Nephron progenitor cell (in vitro differentiated cells): Measurements from ENCODE around the gene CDH20.

Source experiments
- DNase-seq: peaks from one replicate; pipeline ENCODE4 v3.0.0; 2021
- H3K27ac Mint-ChIP-seq: 2 replicates; pipeline ENCODE4 v1.8.0; 2021; ENCODE audit warnings: mild to moderate bottlenecking, moderate library complexity, mixed read lengths
- H3K27me3 Mint-ChIP-seq: 2 replicates; pipeline ENCODE4 v1.8.0; 2021; ENCODE audit warnings: mild to moderate bottlenecking, low read depth, mixed read lengths; ENCODE audit not compliant: poor library complexity
- H3K36me3 Mint-ChIP-seq: 2 replicates; pipeline ENCODE4 v1.8.0; 2021; ENCODE audit warnings: low read depth, mixed read lengths
- H3K4me1 Mint-ChIP-seq: 2 replicates; pipeline ENCODE4 v1.8.0; 2021; ENCODE audit warnings: mixed read lengths
- H3K4me3 Mint-ChIP-seq: 2 replicates; pipeline ENCODE4 v1.8.0; 2021; ENCODE audit warnings: mild to moderate bottlenecking, moderate library complexity, mixed read lengths
- H3K9me3 Mint-ChIP-seq: 2 replicates; pipeline ENCODE4 v1.8.0; 2021; ENCODE audit warnings: mild to moderate bottlenecking, moderate library complexity, mixed read lengths
- CTCF ChIP-seq: fragments of 200-600 bp; sonication (generic); IDR thresholded peaks from 2 replicates; pipeline ENCODE4 v1.5.0; 2021; ENCODE audit warnings: antibody characterized with exemption

CDH20 gene

GRCh38 chr18:61400016-61400635, 66.9 kb downstream of the CDH20 start:
- TF ChIP-seq CTCF: no peak
- Mint-ChIP-seq H3K27ac (no peak overlapping the region), H3K9me3 (no peaks in the 10 kb centered on the region), H3K36me3 (no peaks in the 10 kb centered on the region), H3K4me1 (no peaks in the 10 kb centered on the region), H3K4me3 (no peak overlapping the region), H3K27me3 (peaks cover 5% of the 10 kb centered on the region)
- DNase-seq: no peak

GRCh38 chr18:61400716-61401115, 67.5 kb downstream of the CDH20 start:
- Mint-ChIP-seq H3K27ac (no peak overlapping the region), H3K27me3 (peaks cover 5% of the 10 kb centered on the region), H3K4me1 (no peaks in the 10 kb centered on the region), H3K4me3 (no peak overlapping the region), H3K9me3 (no peaks in the 10 kb centered on the region), H3K36me3 (no peaks in the 10 kb centered on the region)
- no peak for TF ChIP-seq CTCF
- DNase-seq: no peak

GRCh38 chr18:61402726-61403125, 69.5 kb downstream of the CDH20 start:
- no peak for TF ChIP-seq CTCF
- Mint-ChIP-seq H3K9me3 (no peaks in the 10 kb centered on the region), H3K4me1 (no peaks in the 10 kb centered on the region), H3K4me3 (no peak overlapping the region), H3K36me3 (no peaks in the 10 kb centered on the region), H3K27ac (no peak overlapping the region), H3K27me3 (peaks cover 5% of the 10 kb centered on the region)
- DNase-seq: no peak

- H3K27ac Mint-ChIP-seq: no peak overlapping the region
- no peak overlapping the region for H3K4me3 Mint-ChIP-seq
- H3K36me3 Mint-ChIP-seq: no peaks in the 10 kb centered on the region
- no peaks in the 10 kb centered on the region for H3K27me3 Mint-ChIP-seq
- DNase-seq: no peak
- TF ChIP-seq CTCF: no peak
- H3K9me3 Mint-ChIP-seq: no peaks in the 10 kb centered on the region
- no peaks in the 10 kb centered on the region for H3K4me1 Mint-ChIP-seq
Observed at GRCh38 chr18:61413396-61413795, 80.2 kb downstream of the CDH20 start.

- Mint-ChIP-seq H3K27me3 (no peaks in the 10 kb centered on the region), H3K4me1 (no peaks in the 10 kb centered on the region), H3K36me3 (no peaks in the 10 kb centered on the region), H3K4me3 (no peak overlapping the region), H3K27ac (no peak overlapping the region), H3K9me3 (no peaks in the 10 kb centered on the region)
- no peak for DNase-seq
- no peak for TF ChIP-seq CTCF
Observed at GRCh38 chr18:61414086-61414485, 80.9 kb downstream of the CDH20 start.

GRCh38 chr18:61419763-61420162, 86.5 kb downstream of the CDH20 start:
- Mint-ChIP-seq H3K4me3 (no peak overlapping the region), H3K4me1 (no peaks in the 10 kb centered on the region), H3K27ac (no peak overlapping the region), H3K9me3 (no peaks in the 10 kb centered on the region), H3K27me3 (no peaks in the 10 kb centered on the region), H3K36me3 (no peaks in the 10 kb centered on the region)
- TF ChIP-seq CTCF: no peak
- no peak for DNase-seq
